ENCODE results near the gene ERFL.

- TF ChIP-seq CTCF (IDR thresholded peaks at IDR 0.05) (no peak), SIN3A (IDR thresholded peaks at IDR 0.05; ENCODE audit: borderline replicate concordance, low read depth, low read length) (no peak), MAX (IDR thresholded peaks at IDR 0.05; ENCODE audit: low read depth) (no peak), MXI1 (IDR thresholded peaks at IDR 0.05; ENCODE audit: low read depth, low read length) (no peak), FOXJ3 (CRISPR knock-in tag; IDR thresholded peaks at IDR 0.05) (no peak), POLR2AphosphoS5 (IDR thresholded peaks at IDR 0.05; ENCODE audit: low read depth, low read length) (no peak), RFX5 (IDR thresholded peaks at IDR 0.05; ENCODE audit: low read length) (no peak), GABPA (IDR thresholded peaks at IDR 0.05; ENCODE audit: low read depth) (no peak)
These were observed 43.1 kb upstream of the ERFL start for GRCh38 chr19:41971363-41971762.
